Spleen (tissue), 11 donors: ENCODE measurements around the gene SLC38A2. TPM values are rescaled to one million over a fixed set of nuclear protein-coding genes. Genes with fewer than 3 reads are reported as not detected.

Experiments
- DNase-seq: peaks from one replicate; pipeline ENCODE4 v3.0.0-alpha.2; 2020
- H3K27ac ChIP-seq, 8 donors: fragments of 200-600 bp; sonication (generic) in 7 of 8; 1 replicate in 4 of 8; 2 replicates in 4 of 8; pipeline versions ENCODE4 v1.5.0 to v1.8.0; 2016 to 2021; ENCODE audit warnings: inconsistent platforms in 4 of 8, mild to moderate bottlenecking in 4 of 8, moderate library complexity in 1 of 8
- H3K27me3 ChIP-seq, 7 donors: fragments of 200-600 bp; sonication (generic) in 6 of 7; replicated peaks in 1 of 7; 1 replicate in 4 of 7; 2 replicates in 3 of 7; pipeline versions ENCODE4 v1.5.0 to v1.8.0; 2016 to 2021; ENCODE audit warnings: inconsistent platforms in 3 of 7, mild to moderate bottlenecking in 1 of 7
- H3K36me3 ChIP-seq, 6 donors: fragments of 200-600 bp; sonication (generic) in 5 of 6; 1 replicate in 4 of 6; 2 replicates in 2 of 6; pipeline versions ENCODE4 v1.5.0 to v1.8.0; 2016 to 2021; ENCODE audit warnings: inconsistent platforms in 2 of 6
- H3K4me1 ChIP-seq, 6 donors: fragments of 200-600 bp; sonication (generic) in 5 of 6; 1 replicate in 3 of 6; 2 replicates in 3 of 6; pipeline versions ENCODE4 v1.5.0 to v1.8.0; 2016 to 2021; ENCODE audit warnings: inconsistent platforms in 3 of 6
- H3K4me3 ChIP-seq, 8 donors: fragments of 200-600 bp; sonication (generic) in 7 of 8; 1 replicate in 4 of 8; 2 replicates in 4 of 8; pipeline versions ENCODE4 v1.5.0 to v1.8.0; 2016 to 2021; ENCODE audit warnings: inconsistent platforms in 4 of 8, mild to moderate bottlenecking in 4 of 8, moderate library complexity in 2 of 8
- H3K9me3 ChIP-seq, 8 donors: fragments of 200-600 bp; sonication (generic) in 7 of 8; 1 replicate in 4 of 8; 2 replicates in 4 of 8; pipeline versions ENCODE4 v1.5.0 to v1.8.0; 2016 to 2021; ENCODE audit warnings: inconsistent platforms in 4 of 8
- POLR2A ChIP-seq, 3 donors: fragments of 450-650 bp; IDR thresholded peaks; one replicate each; pipeline ENCODE4 v1.5.1; 2017; ENCODE audit warnings: antibody characterized with exemption in 3 of 3, mild to moderate bottlenecking in 1 of 3
- POLR2AphosphoS5 ChIP-seq, 3 donors: sonication (generic); formaldehyde crosslinking; IDR thresholded peaks; one replicate each; pipeline ENCODE4 v1.5.1; 2017; ENCODE audit warnings: antibody characterized with exemption in 3 of 3
- WGBS, 5 donors: extraction: QIAGEN DNeasy Blood & Tissue Kit in 3 of 5; methylation state at CpG; one replicate each; pipeline versions ENCODE4 v1.1.5 to v1.1.7; 2013 to 2018; 5-methylcytosine and 5-hydroxymethylcytosine counted together
- intact Hi-C: fragments of 100-400 bp; cut with DNase I; formaldehyde crosslinking; loops from one replicate; pipeline ENCODE4 v1.15.0; 2023; ENCODE audit warnings: low total_unique reads
- polyA plus RNA-seq, 3 donors: library from polyadenylated mRNA; stranded (reverse); fragments of 200-250 nt; gene quantifications; one replicate each; pipeline ENCODE4 v1.2.1, GENCODE V29; 2013
- total RNA-seq, 7 donors: library from RNA; depleted of rRNA in 3 of 7; stranded (reverse); fragments of >200 nt in 3 of 7; fragmentation: NEBNext Ultra II Directional in 4 of 7; extraction: Animal tissue kit (Norgen Biotek cat#: 25700) in 4 of 7; gene quantifications; one replicate each; pipeline versions ENCODE4 v1.1.0 to v1.2.1, GENCODE V29; 2016 to 2021
- TF ChIP-seq, protein P1 (sequence below), 11 experiments: fragments of 200-600 bp in 7 of 11; fragments of 450-650 bp in 4 of 11; sonication (generic) in 4 of 11; IDR thresholded peaks in 8 of 11; conservative IDR thresholded peaks in 3 of 11; 1 replicate in 7 of 11; 2 replicates in 4 of 11; pipeline versions ENCODE4 v1.4.0 to v1.8.0; 2016 to 2021; ENCODE audit warnings: antibody characterized with exemption in 11 of 11, inconsistent platforms in 4 of 11, mild to moderate bottlenecking in 1 of 11
- donor health status: healthy with polysubstance abuse.
- donor health status: DM: no; HTN: no; CAD: no; lungs with moderate emphysema.
- donor health status: DM: no; HTN: no; CAD: no.
- donor health status: Bipolar disorder and iron deficiency.
- donor health status: healthy.
- donor health status: DM: no; HTN: no; CAD: no.
- donor health status: DM: yes; HTN: yes; CAD: no.

Gene SLC38A2
- total and polyA plus RNA-seq, 10 donors, result 40.7 to 297 (median 151) TPM

DNA sequence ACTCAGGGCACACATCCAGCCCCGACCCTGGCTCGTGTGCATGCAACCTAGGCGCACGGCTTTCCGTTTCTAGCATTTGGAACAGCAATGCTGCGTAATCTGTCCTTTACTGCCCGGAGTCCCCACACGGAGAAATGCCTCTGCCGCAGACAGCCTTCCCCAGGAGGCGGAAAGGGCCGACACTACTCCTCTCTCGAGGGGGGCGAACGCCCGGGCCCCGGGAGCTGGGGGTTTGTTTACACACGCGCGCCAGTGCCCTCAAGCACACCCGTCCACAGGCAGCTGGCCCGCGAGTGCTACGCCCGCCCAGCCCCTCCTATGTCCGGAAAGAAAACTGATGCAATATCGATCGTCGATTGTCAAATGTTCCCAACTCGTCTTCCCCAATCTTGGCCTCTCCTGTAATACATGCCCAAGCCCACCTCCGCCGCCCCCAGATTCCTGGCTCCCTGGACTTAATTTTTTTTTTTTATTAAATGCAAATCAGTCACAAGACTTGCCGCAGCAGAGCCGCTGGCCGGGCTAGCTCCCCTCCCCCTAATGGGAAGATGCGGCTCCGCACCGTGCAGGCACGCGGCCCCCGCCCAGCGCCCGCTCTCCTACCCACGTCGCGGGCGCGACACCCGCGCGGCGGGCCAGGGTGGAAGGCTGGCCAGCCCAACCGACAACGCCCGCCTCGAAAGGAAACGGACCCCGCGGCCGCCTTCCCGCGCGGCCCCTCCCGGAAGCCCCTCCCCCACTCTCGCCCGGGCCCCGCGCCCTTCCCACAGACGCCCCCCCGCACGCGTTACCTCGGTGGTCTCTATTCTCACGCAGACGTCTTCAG lies 642 bp downstream of the SLC38A2 start:
- 0 to 1% (median 0%) methylated on average over 66 to 74 of the region's 74 CpGs for WGBS, 5 donors
- intact Hi-C loops, result no loop called here
- Histone ChIP-seq H3K9me3 (no peaks in the 10 kb centered on the region), H3K36me3 (peaks cover 0 to 43% (median 37%) of the 10 kb centered on the region in 6 donors), H3K27me3 (no peaks in the 10 kb centered on the region), H3K4me1 (peaks cover 37 to 61% (median 54%) of the 10 kb centered on the region in 6 donors), H3K4me3 (peak overlapping the region; percentile 84 to 99 (median 94)), H3K27ac (peak overlapping the region; percentile 90 to 100 (median 98))
- TF ChIP-seq POLR2AphosphoS5 (IDR thresholded peaks at IDR 0.05) (no peak), POLR2A (IDR thresholded peaks at IDR 0.05) (peak in 1 of 3 donors; percentile 26)
- TF ChIP-seq, protein P1, sequence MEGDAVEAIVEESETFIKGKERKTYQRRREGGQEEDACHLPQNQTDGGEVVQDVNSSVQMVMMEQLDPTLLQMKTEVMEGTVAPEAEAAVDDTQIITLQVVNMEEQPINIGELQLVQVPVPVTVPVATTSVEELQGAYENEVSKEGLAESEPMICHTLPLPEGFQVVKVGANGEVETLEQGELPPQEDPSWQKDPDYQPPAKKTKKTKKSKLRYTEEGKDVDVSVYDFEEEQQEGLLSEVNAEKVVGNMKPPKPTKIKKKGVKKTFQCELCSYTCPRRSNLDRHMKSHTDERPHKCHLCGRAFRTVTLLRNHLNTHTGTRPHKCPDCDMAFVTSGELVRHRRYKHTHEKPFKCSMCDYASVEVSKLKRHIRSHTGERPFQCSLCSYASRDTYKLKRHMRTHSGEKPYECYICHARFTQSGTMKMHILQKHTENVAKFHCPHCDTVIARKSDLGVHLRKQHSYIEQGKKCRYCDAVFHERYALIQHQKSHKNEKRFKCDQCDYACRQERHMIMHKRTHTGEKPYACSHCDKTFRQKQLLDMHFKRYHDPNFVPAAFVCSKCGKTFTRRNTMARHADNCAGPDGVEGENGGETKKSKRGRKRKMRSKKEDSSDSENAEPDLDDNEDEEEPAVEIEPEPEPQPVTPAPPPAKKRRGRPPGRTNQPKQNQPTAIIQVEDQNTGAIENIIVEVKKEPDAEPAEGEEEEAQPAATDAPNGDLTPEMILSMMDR (IDR thresholded peaks at IDR 0.05 in 8 of 11, conservative IDR thresholded peaks at IDR 0.05 in 3 of 11), result peak in 4 of 11 experiments; percentile 6 to 23 (median 12)
- DNase-seq, result peak; percentile 94

DNA sequence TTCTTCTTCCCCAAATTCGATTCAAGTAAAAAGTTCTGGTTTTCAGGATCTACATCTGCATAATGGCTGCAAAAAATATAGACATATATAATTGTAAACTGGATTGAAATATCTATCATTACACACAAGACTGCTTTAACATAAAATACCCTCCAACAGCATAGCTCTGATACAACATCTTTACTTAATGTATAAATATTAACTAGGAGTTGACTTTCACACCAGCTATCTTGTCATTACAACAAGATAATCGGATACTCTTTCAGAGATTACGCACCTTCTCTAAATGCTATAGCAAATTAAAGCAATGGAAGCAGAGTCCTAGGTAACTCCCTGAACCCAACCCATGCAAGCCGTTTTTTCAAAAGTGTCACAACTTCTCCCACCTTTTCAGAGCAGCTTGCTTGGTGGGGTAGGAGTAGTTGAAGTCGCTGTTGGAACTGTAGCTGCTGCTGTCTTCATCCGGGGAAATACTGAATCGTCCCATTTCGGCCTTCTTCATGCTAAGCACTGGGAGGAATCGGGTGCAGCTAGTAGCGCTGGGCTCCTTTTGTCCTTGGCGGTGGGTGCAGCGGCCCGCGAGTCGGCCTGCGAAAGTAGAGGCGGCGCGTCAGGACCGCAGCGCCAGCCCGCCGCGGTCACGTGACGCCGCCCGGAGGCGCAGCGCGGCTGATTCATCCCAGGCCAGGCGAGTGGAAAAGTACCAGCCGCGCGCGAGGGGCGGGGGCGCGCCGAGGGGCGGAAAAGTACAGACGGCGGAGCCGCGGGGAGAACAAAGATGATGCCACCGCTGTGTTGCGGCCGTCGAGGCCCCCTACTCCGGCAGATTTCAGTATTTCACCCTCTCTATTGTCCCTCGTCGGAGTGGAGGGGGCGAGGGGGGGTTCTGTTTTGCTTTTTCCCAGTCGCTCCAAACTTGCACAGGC lies 1.5 kb downstream of the SLC38A2 start:
- Histone ChIP-seq H3K36me3 (peaks cover 0 to 51% (median 46%) of the 10 kb centered on the region in 6 donors), H3K27ac (peak overlapping the region; percentile 90 to 100 (median 98)), H3K4me3 (peak overlapping the region; percentile 84 to 99 (median 94)), H3K4me1 (peaks cover 40 to 70% (median 62%) of the 10 kb centered on the region in 6 donors), H3K9me3 (no peaks in the 10 kb centered on the region), H3K27me3 (no peaks in the 10 kb centered on the region)
- DNase-seq, result peak; percentile 96
- intact Hi-C loops, result no loop called here
- 1 to 3% (median 1%) methylated on average over 26 to 54 of the region's 54 CpGs for WGBS, 5 donors
- TF ChIP-seq POLR2AphosphoS5 (IDR thresholded peaks at IDR 0.05) (peak; percentile 94 to 97 (median 97)), POLR2A (IDR thresholded peaks at IDR 0.05) (peak; percentile 20 to 81 (median 21))
- TF ChIP-seq, protein P1 (IDR thresholded peaks at IDR 0.05 in 8 of 11, conservative IDR thresholded peaks at IDR 0.05 in 3 of 11), result peak in 7 of 11 experiments; percentile 16 to 55 (median 37)

DNA sequence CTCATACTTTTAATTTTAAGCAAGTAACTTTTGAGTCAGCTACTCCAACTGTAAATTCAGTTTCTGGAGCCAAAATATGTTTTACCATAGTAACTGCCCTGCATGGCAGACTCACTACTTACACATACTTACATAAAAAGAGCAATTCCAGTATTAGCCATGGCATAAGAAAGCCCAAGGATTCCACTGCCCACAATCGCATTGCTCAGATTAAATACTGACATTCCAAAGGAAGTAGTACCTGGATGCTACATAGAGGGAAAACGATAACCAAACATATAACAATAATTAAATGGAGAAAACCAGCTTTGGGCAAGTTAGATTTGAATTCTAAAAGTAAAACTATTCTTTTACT lies 2.2 kb downstream of the SLC38A2 start:
- WGBS, 5 donors, result 21 to 40% (median 27%) methylated on average over 2 of the region's 2 CpGs
- Histone ChIP-seq H3K27ac (peak overlapping the region in 7 of 8 donors; percentile 5 to 100 (median 98)), H3K4me1 (peaks cover 40 to 77% (median 69%) of the 10 kb centered on the region in 6 donors), H3K4me3 (peak overlapping the region; percentile 84 to 99 (median 94)), H3K36me3 (peaks cover 0 to 58% (median 53%) of the 10 kb centered on the region in 6 donors), H3K27me3 (no peaks in the 10 kb centered on the region), H3K9me3 (no peaks in the 10 kb centered on the region)
- TF ChIP-seq POLR2AphosphoS5 (IDR thresholded peaks at IDR 0.05) (no peak), POLR2A (IDR thresholded peaks at IDR 0.05) (no peak)
- TF ChIP-seq, protein P1 (IDR thresholded peaks at IDR 0.05 in 8 of 11, conservative IDR thresholded peaks at IDR 0.05 in 3 of 11), result no peak
- no peak for DNase-seq
- intact Hi-C loops, result no loop called here
